Measurements from ENCODE around the gene ELFN2.
A peak's percentile ranks its signal among the peaks of the same experiment; 100 is the strongest.

Gene ELFN2

GRCh38 chr22:37333724-37334460 lies 93.4 kb downstream of the ELFN2 start:
- Histone ChIP-seq H3K18ac (ENCODE audit: low read length) (no peak overlapping the region), H3K4ac (ENCODE audit: low read length) (no peak overlapping the region), H2BK5ac (ENCODE audit: low read length) (no peak overlapping the region), H3K23ac (ENCODE audit: low read depth, low read length, poor library complexity) (no peak overlapping the region), H2BK12ac (ENCODE audit: low read length) (no peak overlapping the region), H2AK5ac (ENCODE audit: low read depth, low read length) (no peak overlapping the region), H3K79me1 (ENCODE audit: low read depth, low read length) (peaks cover 2% of the 10 kb centered on the region), H3K14ac (ENCODE audit: low read length) (no peak overlapping the region), H3K4me2 (ENCODE audit: insufficient read depth, low read length, poor library complexity, severe bottlenecking) (peak overlapping the region; percentile 45), H3K36me3 (replicated peaks in 1 of 2; ENCODE audit: control insufficient read depth in 2 of 2, insufficient read depth in 2 of 2, low read length in 2 of 2) (no peaks in the 10 kb centered on the region), H3K27me3 (ENCODE audit: control insufficient read depth in 3 of 3, insufficient read depth in 3 of 3, low read depth in 1 of 3, low read length in 3 of 3) (peaks cover 0 to 84% (median 26%) of the 10 kb centered on the region in 3 experiments), H4K91ac (ENCODE audit: low read depth, low read length, poor library complexity) (no peak overlapping the region), H2BK15ac (ENCODE audit: low read length) (no peak overlapping the region), H2AFZ (ENCODE audit: low read length) (no peak overlapping the region), H3K27ac (replicated peaks; ENCODE audit: low read length) (no peak overlapping the region), H3K4me1 (ENCODE audit: control insufficient read depth in 2 of 2, insufficient read depth in 1 of 2, low read depth in 1 of 2, low read length in 2 of 2) (peaks cover 6 to 18% of the 10 kb centered on the region in 2 donors), H3K9ac (ENCODE audit: low read depth, low read length, poor library complexity) (no peak overlapping the region), H3K4me3 (ENCODE audit: low read length in 2 of 2) (no peak overlapping the region), H4K8ac (ENCODE audit: low read depth, low read length) (no peak overlapping the region), H3K9me3 (replicated peaks in 1 of 2; ENCODE audit: control insufficient read depth in 2 of 2, insufficient read depth in 1 of 2, low read depth in 1 of 2, low read length in 2 of 2) (no peaks in the 10 kb centered on the region), H2BK120ac (ENCODE audit: low read depth, low read length) (no peak overlapping the region)
- DNase-seq (ENCODE audit: low spot score): no peak
- WGBS, 2 donors (ENCODE audit: extremely low coverage in 2 of 2, insufficient read length in 2 of 2, insufficient replicate concordance in 1 of 2): no CpG with 5 or more reads among the region's 11 CpGs

GRCh38 chr22:37331856-37332536 lies 95.3 kb downstream of the ELFN2 start:
- no CpG with 5 or more reads among the region's 9 CpGs for WGBS, 2 donors (ENCODE audit: extremely low coverage in 2 of 2, insufficient read length in 2 of 2, insufficient replicate concordance in 1 of 2)
- peaks cover 0 to 80% (median 26%) of the 10 kb centered on the region in 3 experiments for H3K27me3 ChIP-seq (ENCODE audit: control insufficient read depth in 3 of 3, insufficient read depth in 3 of 3, low read depth in 1 of 3, low read length in 3 of 3)
- no peak overlapping the region for H4K91ac ChIP-seq (ENCODE audit: low read depth, low read length, poor library complexity)
- H3K4me1 ChIP-seq (ENCODE audit: control insufficient read depth in 2 of 2, insufficient read depth in 1 of 2, low read depth in 1 of 2, low read length in 2 of 2): peaks cover 6 to 15% of the 10 kb centered on the region in 2 donors
- H3K4me3 ChIP-seq (ENCODE audit: low read length in 2 of 2): no peak overlapping the region
- no peak overlapping the region for H3K4ac ChIP-seq (ENCODE audit: low read length)
- no peak overlapping the region for H3K23ac ChIP-seq (ENCODE audit: low read depth, low read length, poor library complexity)
- H3K4me2 ChIP-seq (ENCODE audit: insufficient read depth, low read length, poor library complexity, severe bottlenecking): no peak overlapping the region
- H2AK5ac ChIP-seq (ENCODE audit: low read depth, low read length): peak overlapping the region; percentile 33
- peak overlapping the region; percentile 2 for H3K18ac ChIP-seq (ENCODE audit: low read length)
- DNase-seq (ENCODE audit: low spot score): no peak
- no peak overlapping the region for H2BK5ac ChIP-seq (ENCODE audit: low read length)
- no peak overlapping the region for H3K14ac ChIP-seq (ENCODE audit: low read length)
- H3K9ac ChIP-seq (ENCODE audit: low read depth, low read length, poor library complexity): no peak overlapping the region
- H3K79me1 ChIP-seq (ENCODE audit: low read depth, low read length): peaks cover 2% of the 10 kb centered on the region
- H2AFZ ChIP-seq (ENCODE audit: low read length): no peak overlapping the region
- H2BK120ac ChIP-seq (ENCODE audit: low read depth, low read length): no peak overlapping the region
- H4K8ac ChIP-seq (ENCODE audit: low read depth, low read length): no peak overlapping the region
- no peak overlapping the region for H3K27ac ChIP-seq (replicated peaks; ENCODE audit: low read length)
- peak overlapping the region; percentile 51 for H2BK12ac ChIP-seq (ENCODE audit: low read length)
- no peaks in the 10 kb centered on the region for H3K36me3 ChIP-seq (replicated peaks in 1 of 2; ENCODE audit: control insufficient read depth in 2 of 2, insufficient read depth in 2 of 2, low read length in 2 of 2)
- no peaks in the 10 kb centered on the region for H3K9me3 ChIP-seq (replicated peaks in 1 of 2; ENCODE audit: control insufficient read depth in 2 of 2, insufficient read depth in 1 of 2, low read depth in 1 of 2, low read length in 2 of 2)
- H2BK15ac ChIP-seq (ENCODE audit: low read length): peak overlapping the region; percentile 7

GRCh38 chr22:37331034-37331428 lies 96.2 kb downstream of the ELFN2 start:
- Histone ChIP-seq H2BK12ac (ENCODE audit: low read length) (peak overlapping the region; percentile 36), H3K9me3 (replicated peaks in 1 of 2; ENCODE audit: control insufficient read depth in 2 of 2, insufficient read depth in 1 of 2, low read depth in 1 of 2, low read length in 2 of 2) (no peaks in the 10 kb centered on the region), H3K18ac (ENCODE audit: low read length) (no peak overlapping the region), H3K14ac (ENCODE audit: low read length) (no peak overlapping the region), H3K4me2 (ENCODE audit: insufficient read depth, low read length, poor library complexity, severe bottlenecking) (no peak overlapping the region), H3K79me1 (ENCODE audit: low read depth, low read length) (peaks cover 2% of the 10 kb centered on the region), H3K4me3 (ENCODE audit: low read length in 2 of 2) (no peak overlapping the region), H3K23ac (ENCODE audit: low read depth, low read length, poor library complexity) (no peak overlapping the region), H3K4ac (ENCODE audit: low read length) (no peak overlapping the region), H2BK120ac (ENCODE audit: low read depth, low read length) (no peak overlapping the region), H2AFZ (ENCODE audit: low read length) (no peak overlapping the region), H4K8ac (ENCODE audit: low read depth, low read length) (no peak overlapping the region), H3K4me1 (ENCODE audit: control insufficient read depth in 2 of 2, insufficient read depth in 1 of 2, low read depth in 1 of 2, low read length in 2 of 2) (peaks cover 6 to 14% of the 10 kb centered on the region in 2 donors), H2BK5ac (ENCODE audit: low read length) (no peak overlapping the region), H4K91ac (ENCODE audit: low read depth, low read length, poor library complexity) (no peak overlapping the region), H3K27me3 (ENCODE audit: control insufficient read depth in 3 of 3, insufficient read depth in 3 of 3, low read depth in 1 of 3, low read length in 3 of 3) (peaks cover 0 to 79% (median 28%) of the 10 kb centered on the region in 3 experiments), H3K36me3 (replicated peaks in 1 of 2; ENCODE audit: control insufficient read depth in 2 of 2, insufficient read depth in 2 of 2, low read length in 2 of 2) (no peaks in the 10 kb centered on the region), H2BK15ac (ENCODE audit: low read length) (no peak overlapping the region), H2AK5ac (ENCODE audit: low read depth, low read length) (peak overlapping the region; percentile 73), H3K9ac (ENCODE audit: low read depth, low read length, poor library complexity) (no peak overlapping the region), H3K27ac (replicated peaks; ENCODE audit: low read length) (no peak overlapping the region)
- no CpG with 5 or more reads among the region's 7 CpGs for WGBS, 2 donors (ENCODE audit: extremely low coverage in 2 of 2, insufficient read length in 2 of 2, insufficient replicate concordance in 1 of 2)
- no peak for DNase-seq (ENCODE audit: low spot score)
